Measurements from ENCODE around the gene PKIG.
"Not testable (repeated sequence)": the region's sequence is repeated elsewhere in the genome, so short reads cannot be mapped to it uniquely, and the experiment has no call there.

Gene PKIG

DNA sequence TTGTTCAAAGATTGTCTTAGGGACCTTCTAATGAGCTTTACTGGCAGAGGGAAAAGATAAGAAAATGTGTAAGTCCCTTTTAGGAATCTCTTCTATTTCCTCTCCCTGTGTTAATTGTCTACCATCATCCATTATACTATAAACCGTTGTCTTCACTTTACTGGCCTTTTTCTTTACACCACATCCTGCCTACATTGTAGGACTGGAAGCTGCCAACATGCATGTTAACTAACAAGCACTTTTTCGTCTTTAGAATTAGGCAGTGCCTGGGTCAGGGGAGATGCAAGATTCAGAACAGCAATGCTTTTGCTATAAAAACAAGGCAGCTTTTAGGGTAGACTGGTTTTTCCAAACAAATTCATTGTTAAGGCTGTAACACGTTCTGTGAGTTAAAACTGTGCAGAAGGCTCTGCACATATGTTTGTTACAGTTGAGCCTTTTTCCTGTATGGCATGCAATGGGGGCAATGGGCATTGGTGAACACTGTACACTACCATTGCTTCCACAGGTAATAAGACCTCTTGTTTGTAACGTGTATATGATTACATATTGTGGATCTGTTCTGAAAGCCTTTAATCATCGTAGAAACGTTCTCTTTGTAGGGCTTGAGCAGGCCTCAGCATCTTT is 10.9 kb upstream of the PKIG start:
- no peak for DNase-seq (ENCODE audit: low read depth in 2 of 3, low spot score in 2 of 3)

GRCh38 chr20:44572551-44573500 is 9.6 kb upstream of the PKIG start:
- DNase-seq (ENCODE audit: low read depth in 2 of 3, low spot score in 2 of 3) = no peak

GRCh38 chr20:44573501-44573869 is 8.9 kb upstream of the PKIG start:
- no peak for DNase-seq (ENCODE audit: low read depth in 2 of 3, low spot score in 2 of 3)

GRCh38 chr20:44574372-44574771 is 8.0 kb upstream of the PKIG start:
- DNase-seq (ENCODE audit: low read depth in 2 of 3, low spot score in 2 of 3) = no peak

- DNase-seq (ENCODE audit: low read depth in 2 of 3, low spot score in 2 of 3) = no peak
Observed at GRCh38 chr20:44576297-44576696, 6.1 kb upstream of the PKIG start.

DNA sequence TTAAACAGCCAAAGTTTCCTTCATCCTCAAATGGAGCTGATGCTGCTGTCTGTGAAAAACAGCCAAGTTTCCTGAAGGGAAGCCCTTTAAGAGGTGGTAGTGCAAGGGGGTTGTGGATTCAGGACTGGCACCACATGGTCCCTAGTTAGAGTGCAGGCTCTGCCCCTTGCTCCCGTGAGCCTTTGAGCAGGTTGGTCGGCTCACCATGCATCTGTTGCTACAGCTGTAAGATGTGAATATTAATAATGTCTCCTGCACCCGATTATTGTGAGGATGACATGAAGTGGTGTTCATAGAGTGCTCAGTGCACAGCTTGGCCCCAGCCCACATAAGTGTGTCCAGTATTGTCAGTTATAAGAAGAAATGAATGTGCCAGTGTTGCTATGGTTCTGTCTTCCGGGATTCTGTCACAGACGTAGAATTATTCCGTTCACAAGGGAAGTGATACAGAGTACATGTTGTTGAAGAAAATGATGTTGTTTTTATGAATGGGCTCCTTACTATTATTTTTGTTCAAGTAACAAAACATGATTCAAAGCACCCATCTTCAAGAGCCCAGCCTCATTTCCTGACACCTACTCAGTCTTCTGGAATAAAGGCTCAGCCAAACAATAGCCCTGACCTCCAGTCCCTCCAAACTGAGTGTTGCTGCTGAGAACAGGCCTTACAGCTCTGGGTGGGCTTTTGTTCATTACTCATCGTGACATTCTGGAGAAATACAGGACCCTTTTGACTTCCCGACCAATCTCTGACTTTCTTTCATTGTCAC is 2.9 kb upstream of the PKIG start:
- DNase-seq (ENCODE audit: low read depth in 2 of 3, low spot score in 2 of 3) = no peak

GRCh38 chr20:44580581-44581268 is 1.7 kb upstream of the PKIG start:
- DNase-seq (ENCODE audit: low read depth in 2 of 3, low spot score in 2 of 3) = no peak

DNA sequence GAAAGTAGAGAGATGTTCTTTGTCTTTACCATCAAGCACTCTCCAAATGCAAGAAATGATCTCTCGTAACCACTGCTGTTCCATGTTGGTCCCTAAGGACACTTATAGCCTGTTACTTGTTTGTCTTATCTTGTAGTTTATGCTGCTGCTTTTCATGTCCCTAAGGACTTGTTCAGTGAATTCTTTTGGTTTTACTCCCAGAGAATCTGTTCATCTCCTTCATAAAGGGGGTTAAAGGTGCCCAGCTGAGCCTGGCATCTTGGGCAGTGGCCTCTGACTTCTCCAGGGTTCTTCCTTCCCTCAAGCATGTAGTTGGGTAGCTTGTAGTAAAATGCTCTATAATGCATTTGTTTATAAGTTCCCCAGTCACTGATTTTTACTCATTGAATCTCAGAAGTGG is 864 bp upstream of the PKIG start:
- no peak for DNase-seq (ENCODE audit: low read depth in 2 of 3, low spot score in 2 of 3)

DNA sequence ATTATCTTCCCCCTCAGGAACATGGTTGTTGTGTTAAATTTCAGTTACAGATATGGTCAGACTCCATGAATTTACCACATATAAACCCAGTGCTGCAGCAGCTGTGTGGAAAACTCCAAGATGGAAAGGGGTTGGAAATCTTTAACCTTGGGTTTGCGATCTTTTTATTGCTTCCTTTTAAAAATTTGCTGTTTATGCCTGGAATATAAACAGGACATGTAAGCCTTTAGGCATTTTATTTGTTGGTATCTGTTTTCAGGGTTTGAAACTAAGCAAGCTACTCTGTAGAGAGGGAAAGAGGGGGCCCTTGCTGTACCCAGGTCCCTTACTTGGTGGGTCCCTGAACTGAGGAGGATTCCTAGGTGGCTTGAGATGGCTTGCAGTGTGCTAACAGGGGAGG is 778 bp downstream of the PKIG start:
- no peak for DNase-seq (ENCODE audit: low read depth in 2 of 3, low spot score in 2 of 3)

- no peak for DNase-seq (ENCODE audit: low read depth in 2 of 3, low spot score in 2 of 3)
Observed at GRCh38 chr20:44584162-44584561, 1.8 kb downstream of the PKIG start.

DNA sequence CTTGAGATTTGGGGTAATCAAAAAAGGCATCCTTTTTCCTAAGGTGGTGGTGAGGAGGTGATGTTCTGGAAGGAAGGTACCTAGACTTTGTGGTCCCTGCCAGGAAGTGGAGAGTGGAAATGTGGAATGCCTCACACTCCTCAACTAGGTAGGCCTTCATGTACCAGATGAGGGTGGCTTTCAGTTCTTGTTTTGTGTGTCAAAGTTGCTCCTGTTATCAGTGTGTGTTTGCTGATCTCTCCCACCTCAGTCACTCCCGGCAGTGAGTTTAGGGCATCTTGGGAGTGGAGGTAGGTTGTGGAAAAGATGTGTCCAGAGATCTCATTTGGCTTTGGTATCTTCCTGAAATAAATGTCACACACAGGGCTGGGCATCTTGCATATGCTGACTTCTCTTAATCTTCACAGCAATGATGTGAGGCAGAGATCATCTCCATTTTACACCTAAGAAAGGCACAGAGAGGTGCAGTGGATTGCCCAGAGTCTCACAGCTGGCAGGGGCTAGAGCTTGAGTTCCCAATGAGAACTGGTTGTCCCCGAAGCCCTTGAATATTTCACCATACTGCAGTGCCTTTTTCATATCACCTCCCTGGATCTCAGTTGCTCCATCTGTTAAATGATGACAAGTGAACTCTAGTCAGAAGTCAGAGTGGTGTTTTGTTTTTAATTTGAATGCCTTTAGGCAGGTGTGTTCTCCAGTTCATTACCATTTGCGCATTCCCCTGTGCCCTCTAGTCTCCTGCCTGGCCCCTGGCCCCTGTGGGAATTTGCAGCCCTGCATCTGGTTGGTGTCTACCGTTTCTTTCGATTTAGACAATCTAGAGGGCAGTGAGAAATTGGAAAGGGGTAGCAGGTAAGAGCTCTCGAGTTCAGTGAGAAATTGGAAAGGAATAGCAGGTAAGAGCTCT is 2.9 kb downstream of the PKIG start:
- no peak for DNase-seq (ENCODE audit: low read depth in 2 of 3, low spot score in 2 of 3)

DNA sequence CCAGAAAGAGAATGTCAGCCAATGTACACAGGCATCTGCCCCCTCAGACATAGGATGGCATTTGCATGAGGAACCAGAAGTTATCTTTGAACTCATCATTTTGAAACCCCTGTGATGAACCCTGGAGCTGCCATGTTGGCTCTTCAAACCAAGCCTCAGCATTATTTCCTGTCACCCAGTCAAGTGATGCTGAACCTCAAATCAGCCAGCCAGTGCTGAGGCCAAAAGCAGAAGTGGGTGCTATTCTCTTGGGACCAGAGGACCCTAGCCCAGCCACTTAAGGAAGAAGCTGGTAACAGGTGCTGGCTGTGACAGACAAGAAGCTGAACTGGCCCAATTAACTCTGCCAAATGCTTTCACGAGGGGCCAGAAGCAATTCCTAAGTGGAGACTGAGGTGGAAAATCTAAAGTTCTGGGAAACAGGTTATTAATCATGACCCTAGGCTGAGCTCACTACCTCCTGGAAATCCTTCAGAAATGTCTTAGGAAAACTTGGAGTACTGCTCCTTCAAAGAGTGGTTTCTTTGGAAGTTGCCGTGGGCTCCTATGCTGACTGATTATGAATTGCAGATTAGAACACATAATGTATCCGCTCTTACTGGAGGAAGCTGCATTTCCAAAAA is 4.0 kb downstream of the PKIG start:
- no peak for DNase-seq (ENCODE audit: low read depth in 2 of 3, low spot score in 2 of 3)

- no peak for DNase-seq (ENCODE audit: low read depth in 2 of 3, low spot score in 2 of 3)
Observed at GRCh38 chr20:44587035-44587980, 4.9 kb downstream of the PKIG start.

DNA sequence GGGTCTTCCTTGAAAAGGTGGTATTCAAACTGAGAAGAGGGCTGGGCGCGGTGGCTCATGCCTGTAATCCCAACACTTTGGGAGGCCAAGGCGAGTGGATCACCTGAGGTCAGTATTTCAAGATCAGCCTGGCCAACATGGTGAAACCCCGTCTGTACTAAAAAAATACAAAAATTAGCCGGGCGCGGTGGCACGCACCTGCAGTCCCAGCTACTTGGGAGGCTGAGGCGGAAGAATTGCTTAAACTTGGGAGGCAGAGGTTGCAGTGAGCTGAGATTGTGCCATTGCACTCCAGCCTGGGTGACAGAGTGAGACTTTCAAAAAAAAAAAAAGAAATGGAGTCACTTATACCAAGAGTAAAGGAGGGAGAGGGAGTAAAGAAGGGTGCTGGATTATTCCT is 5.9 kb downstream of the PKIG start:
- DNase-seq (ENCODE audit: low read depth in 2 of 3, low spot score in 2 of 3) = not testable (repeated sequence)

DNA sequence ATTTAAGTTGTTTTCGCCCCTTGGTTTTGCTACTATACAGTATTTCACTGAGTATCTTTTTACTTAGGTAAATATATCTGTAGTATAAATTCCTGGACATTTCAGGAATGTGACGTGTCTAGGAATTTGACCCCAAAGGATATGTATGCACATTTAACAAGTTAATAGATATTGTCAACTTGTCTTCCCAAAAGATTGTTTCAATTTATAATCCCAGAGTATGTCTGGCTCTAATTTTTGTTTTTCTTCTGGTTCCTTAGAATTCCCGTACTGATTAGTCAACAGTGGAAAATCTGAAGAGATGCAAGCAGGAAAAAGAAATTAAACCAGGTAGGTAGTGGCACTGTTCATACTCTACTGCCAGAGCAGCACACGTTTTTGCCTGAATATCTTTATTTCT is 7.2 kb downstream of the PKIG start:
- DNase-seq (ENCODE audit: low read depth in 2 of 3, low spot score in 2 of 3) = no peak

GRCh38 chr20:44590980-44591778 is 8.8 kb downstream of the PKIG start:
- no peak for DNase-seq (ENCODE audit: low read depth in 2 of 3, low spot score in 2 of 3)

DNA sequence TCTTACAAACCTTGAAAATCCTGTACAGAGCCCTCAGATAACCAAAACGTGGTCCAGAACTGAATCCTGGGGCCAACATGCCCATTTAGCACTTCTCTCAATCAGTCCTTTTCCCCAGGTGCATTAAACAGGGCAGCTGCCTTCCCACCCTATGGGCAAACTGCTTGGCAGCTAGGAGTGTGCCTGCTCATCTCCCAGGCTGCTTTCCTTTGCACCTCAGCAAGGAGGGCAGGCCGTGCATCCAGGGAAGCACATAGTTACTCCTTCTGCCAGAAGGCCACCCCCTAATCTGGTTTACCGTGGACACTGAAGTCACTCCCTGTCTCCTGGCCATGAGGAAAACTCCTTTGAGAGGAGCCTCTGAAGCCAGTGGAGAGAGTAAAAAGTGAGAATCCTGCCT is 10.0 kb downstream of the PKIG start:
- no peak for DNase-seq (ENCODE audit: low read depth in 2 of 3, low spot score in 2 of 3)

DNA sequence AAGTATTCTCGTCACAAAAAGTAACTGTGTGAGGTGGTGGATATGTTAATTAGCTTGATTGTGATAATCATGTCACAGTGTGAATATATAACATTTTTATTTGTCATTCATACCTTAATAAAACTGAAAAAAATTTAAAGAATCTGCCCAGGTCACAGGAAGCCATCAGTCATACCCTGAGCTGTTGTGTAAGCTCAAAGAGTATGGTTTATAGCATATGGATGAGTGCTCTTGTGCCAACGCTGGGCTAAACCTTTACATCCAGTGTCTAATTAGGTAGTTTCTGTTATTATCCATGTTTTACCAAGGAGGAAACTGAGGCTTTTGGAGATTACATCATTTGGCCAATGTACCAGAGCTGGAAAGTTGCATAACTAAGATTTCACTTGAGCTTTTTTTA is 11.4 kb downstream of the PKIG start:
- DNase-seq (ENCODE audit: low read depth in 2 of 3, low spot score in 2 of 3) = no peak

Data from activated CD8-positive, alpha-beta memory T cell treated with anti-CD3 and anti-CD28 coated beads for 48 hours (primary cell).